Mucosa of rectum (tissue), 2 donors: ENCODE results near the gene KRT33B.

Experiments used
- H3K27ac ChIP-seq, 2 donors: one replicate each; pipeline ENCODE4 v1.7.0; 2013; ENCODE audit warnings: inconsistent platforms in 2 of 2, low read depth in 2 of 2, low read length in 2 of 2
- H3K27me3 ChIP-seq, 2 donors: one replicate each; pipeline ENCODE4 v1.7.0; 2013; ENCODE audit warnings: low read length in 2 of 2; ENCODE audit not compliant: control insufficient read depth in 2 of 2, insufficient read depth in 2 of 2
- H3K36me3 ChIP-seq, 2 donors: one replicate each; pipeline ENCODE4 v1.7.0; 2013; ENCODE audit warnings: low read length in 2 of 2; ENCODE audit not compliant: control insufficient read depth in 2 of 2, insufficient read depth in 2 of 2
- H3K4me1 ChIP-seq, 2 donors: one replicate each; pipeline ENCODE4 v1.7.0; 2013; ENCODE audit warnings: low read length in 2 of 2, mild to moderate bottlenecking in 1 of 2; ENCODE audit not compliant: control insufficient read depth in 2 of 2, insufficient read depth in 2 of 2
- H3K4me3 ChIP-seq, 2 donors: one replicate each; pipeline ENCODE4 v1.7.0; 2013; ENCODE audit warnings: low read length in 2 of 2
- H3K9ac ChIP-seq, 2 donors: one replicate each; pipeline ENCODE4 v1.7.0; 2013; ENCODE audit warnings: low read length in 2 of 2, low read depth in 1 of 2, mild to moderate bottlenecking in 1 of 2
- H3K9me3 ChIP-seq, 2 donors: one replicate each; pipeline ENCODE4 v1.7.0; 2013; ENCODE audit warnings: low read length in 2 of 2; ENCODE audit not compliant: control insufficient read depth in 2 of 2
- donor health status: healthy.
- donor health status: Normal muscosa, but diverticular disease.

The KRT33B gene

GRCh38 chr17:41369713-41370112 is at the start of gene KRT33B:
Gene KRT33B, minus strand, starts transcription at chr17:41369813. Its CDS starts 63 bp downstream, at chr17:41369750.
- Histone ChIP-seq H3K36me3 (no peaks in the 10 kb centered on the region), H3K4me1 (no peaks in the 10 kb centered on the region), H3K4me3 (no peak within 1 kb of the TSS), H3K27me3 (peaks cover 0 to 5% of the 10 kb centered on the region in 2 donors), H3K27ac (no peak within 1 kb of the TSS), H3K9me3 (no peaks in the 10 kb centered on the region), H3K9ac (no peak within 1 kb of the TSS)

GRCh38 chr17:41418116-41418860 is 48.7 kb upstream of the KRT33B start:
- H3K9me3 ChIP-seq: no peaks in the 10 kb centered on the region
- H3K36me3 ChIP-seq: no peaks in the 10 kb centered on the region
- H3K4me1 ChIP-seq: no peaks in the 10 kb centered on the region
- no peaks in the 10 kb centered on the region for H3K27me3 ChIP-seq
- no peak overlapping the region for H3K27ac ChIP-seq
- H3K9ac ChIP-seq: no peak overlapping the region
- H3K4me3 ChIP-seq: no peak overlapping the region

- H3K27ac ChIP-seq: no peak overlapping the region
- H3K36me3 ChIP-seq: no peaks in the 10 kb centered on the region
- H3K27me3 ChIP-seq: no peaks in the 10 kb centered on the region
- H3K9me3 ChIP-seq: no peaks in the 10 kb centered on the region
- no peaks in the 10 kb centered on the region for H3K4me1 ChIP-seq
- no peak overlapping the region for H3K9ac ChIP-seq
- H3K4me3 ChIP-seq: no peak overlapping the region
Observed at GRCh38 chr17:41417576-41418015, 48.0 kb upstream of the KRT33B start.

GRCh38 chr17:41417127-41417526 is 47.5 kb upstream of the KRT33B start:
- H3K9ac ChIP-seq: no peak overlapping the region
- H3K9me3 ChIP-seq: no peaks in the 10 kb centered on the region
- H3K4me3 ChIP-seq: no peak overlapping the region
- no peaks in the 10 kb centered on the region for H3K27me3 ChIP-seq
- no peak overlapping the region for H3K27ac ChIP-seq
- no peaks in the 10 kb centered on the region for H3K36me3 ChIP-seq
- no peaks in the 10 kb centered on the region for H3K4me1 ChIP-seq

GRCh38 chr17:41416479-41416878 is 46.9 kb upstream of the KRT33B start:
- H3K4me3 ChIP-seq: no peak overlapping the region
- H3K27me3 ChIP-seq: no peaks in the 10 kb centered on the region
- no peaks in the 10 kb centered on the region for H3K9me3 ChIP-seq
- H3K27ac ChIP-seq: no peak overlapping the region
- no peak overlapping the region for H3K9ac ChIP-seq
- H3K4me1 ChIP-seq: no peaks in the 10 kb centered on the region
- no peaks in the 10 kb centered on the region for H3K36me3 ChIP-seq

- no peaks in the 10 kb centered on the region for H3K4me1 ChIP-seq
- no peaks in the 10 kb centered on the region for H3K27me3 ChIP-seq
- H3K4me3 ChIP-seq: no peak overlapping the region
- no peaks in the 10 kb centered on the region for H3K9me3 ChIP-seq
- H3K36me3 ChIP-seq: no peaks in the 10 kb centered on the region
- no peak overlapping the region for H3K9ac ChIP-seq
- no peak overlapping the region for H3K27ac ChIP-seq
Observed at GRCh38 chr17:41415833-41416335, 46.3 kb upstream of the KRT33B start.

GRCh38 chr17:41415411-41415810 is 45.8 kb upstream of the KRT33B start:
- no peaks in the 10 kb centered on the region for H3K27me3 ChIP-seq
- H3K9ac ChIP-seq: no peak overlapping the region
- no peaks in the 10 kb centered on the region for H3K4me1 ChIP-seq
- H3K36me3 ChIP-seq: no peaks in the 10 kb centered on the region
- H3K4me3 ChIP-seq: no peak overlapping the region
- H3K27ac ChIP-seq: no peak overlapping the region
- H3K9me3 ChIP-seq: no peaks in the 10 kb centered on the region

GRCh38 chr17:41413982-41414381 is 44.4 kb upstream of the KRT33B start:
- no peak overlapping the region for H3K27ac ChIP-seq

GRCh38 chr17:41413353-41413957 is 43.8 kb upstream of the KRT33B start:
- H3K4me1 ChIP-seq: no peaks in the 10 kb centered on the region
- no peaks in the 10 kb centered on the region for H3K9me3 ChIP-seq
- H3K27me3 ChIP-seq: peaks cover 0 to 4% of the 10 kb centered on the region in 2 donors
- H3K36me3 ChIP-seq: no peaks in the 10 kb centered on the region
- no peak overlapping the region for H3K27ac ChIP-seq
- H3K4me3 ChIP-seq: no peak overlapping the region
- no peak overlapping the region for H3K9ac ChIP-seq

More at GRCh38 chr17:41413982-41414381, 44.4 kb upstream of the KRT33B start:
- Histone ChIP-seq H3K36me3 (no peaks in the 10 kb centered on the region), H3K27me3 (no peaks in the 10 kb centered on the region), H3K4me1 (no peaks in the 10 kb centered on the region), H3K4me3 (no peak overlapping the region), H3K9ac (no peak overlapping the region), H3K9me3 (no peaks in the 10 kb centered on the region)

- peaks cover 0 to 4% of the 10 kb centered on the region in 2 donors for H3K27me3 ChIP-seq
Observed at GRCh38 chr17:41411072-41411840, 41.6 kb upstream of the KRT33B start.

More at GRCh38 chr17:41411072-41411840, 41.6 kb upstream of the KRT33B start:
- Histone ChIP-seq H3K27ac (no peak overlapping the region), H3K9me3 (no peaks in the 10 kb centered on the region), H3K4me1 (no peaks in the 10 kb centered on the region), H3K9ac (no peak overlapping the region), H3K36me3 (no peaks in the 10 kb centered on the region), H3K4me3 (no peak overlapping the region)
